Panc1 (cell line): ENCODE results near the gene MFSD2A.

Experiments
- POLR2AphosphoS5 ChIP-seq: IDR thresholded peaks from 2 replicates; pipeline ENCODE4 v1.6.1; 2012; ENCODE audit warnings: mild to moderate bottlenecking, low read depth, low read length, moderate library complexity
- SIN3A ChIP-seq: IDR thresholded peaks from 2 replicates; pipeline ENCODE4 v1.6.1; 2012; ENCODE audit warnings: low read depth, mild to moderate bottlenecking, low read length, moderate library complexity, borderline replicate concordance; ENCODE audit not compliant: insufficient read depth
- TF ChIP-seq, protein P1 (sequence below): fragments of 450-650 bp; IDR thresholded peaks from 2 replicates; pipeline ENCODE4 v1.5.1; 2017; ENCODE audit warnings: mild to moderate bottlenecking

DNA sequence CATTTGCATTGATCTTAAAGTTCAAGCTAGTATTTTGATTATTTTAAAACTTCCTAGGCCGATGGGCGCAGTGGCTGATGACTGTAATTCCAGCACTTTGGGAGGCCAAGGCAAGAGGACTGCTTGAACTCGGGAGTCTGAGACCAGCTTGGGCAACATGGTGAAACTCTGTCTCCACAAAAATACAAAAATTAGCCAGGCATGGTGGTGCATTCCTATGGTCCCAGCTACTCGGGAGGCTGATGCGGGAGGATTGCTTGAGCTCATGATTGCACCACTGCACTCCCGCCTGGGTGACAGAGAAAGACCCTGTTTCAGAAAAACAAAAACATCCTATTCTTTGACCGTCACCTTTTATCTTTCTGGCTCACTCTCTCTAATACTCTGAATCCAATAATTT, 30.0 kb downstream of the MFSD2A start:
- TF ChIP-seq, protein P1, sequence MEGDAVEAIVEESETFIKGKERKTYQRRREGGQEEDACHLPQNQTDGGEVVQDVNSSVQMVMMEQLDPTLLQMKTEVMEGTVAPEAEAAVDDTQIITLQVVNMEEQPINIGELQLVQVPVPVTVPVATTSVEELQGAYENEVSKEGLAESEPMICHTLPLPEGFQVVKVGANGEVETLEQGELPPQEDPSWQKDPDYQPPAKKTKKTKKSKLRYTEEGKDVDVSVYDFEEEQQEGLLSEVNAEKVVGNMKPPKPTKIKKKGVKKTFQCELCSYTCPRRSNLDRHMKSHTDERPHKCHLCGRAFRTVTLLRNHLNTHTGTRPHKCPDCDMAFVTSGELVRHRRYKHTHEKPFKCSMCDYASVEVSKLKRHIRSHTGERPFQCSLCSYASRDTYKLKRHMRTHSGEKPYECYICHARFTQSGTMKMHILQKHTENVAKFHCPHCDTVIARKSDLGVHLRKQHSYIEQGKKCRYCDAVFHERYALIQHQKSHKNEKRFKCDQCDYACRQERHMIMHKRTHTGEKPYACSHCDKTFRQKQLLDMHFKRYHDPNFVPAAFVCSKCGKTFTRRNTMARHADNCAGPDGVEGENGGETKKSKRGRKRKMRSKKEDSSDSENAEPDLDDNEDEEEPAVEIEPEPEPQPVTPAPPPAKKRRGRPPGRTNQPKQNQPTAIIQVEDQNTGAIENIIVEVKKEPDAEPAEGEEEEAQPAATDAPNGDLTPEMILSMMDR, result no peak
- TF ChIP-seq POLR2AphosphoS5, result no peak
- TF ChIP-seq SIN3A, result no peak
